ENCODE measurements around the gene ADGRB2. TPM values are rescaled to one million over a fixed set of nuclear protein-coding genes. Genes with fewer than 3 reads are reported as not detected.
A peak's percentile ranks its signal among the peaks of the same experiment; 100 is the strongest.

Gene ADGRB2
- total RNA-seq, 2 donors from 2014 or later = 3.8 to 5.3 TPM

DNA sequence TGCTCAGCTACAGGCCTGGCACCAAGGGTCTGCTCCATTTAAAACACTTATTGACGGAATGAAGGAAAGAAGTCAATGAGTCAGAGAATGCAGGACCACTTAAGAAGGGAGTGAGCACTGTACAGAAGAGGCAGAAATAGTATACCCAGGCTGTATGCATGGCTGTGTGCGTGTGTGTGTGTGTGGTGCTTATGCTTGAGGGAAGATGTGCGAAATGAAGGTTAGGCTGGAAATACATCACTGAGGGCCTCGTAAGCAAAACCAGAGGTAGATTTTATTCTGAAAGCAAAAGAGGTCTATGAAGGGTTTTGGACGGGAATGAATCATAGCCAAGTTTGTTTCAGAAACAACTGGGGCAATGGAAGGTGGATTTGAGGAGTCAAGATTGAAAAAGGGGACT lies 9.7 kb upstream of the ADGRB2 start:
- intact Hi-C loops (cut with DNase I) = loop anchor here in 1 of 2 donors (10.0 kb wide), 1 partner anchor 209 kb away; no protein-coding TSS in a partner anchor
- DNase-seq (ENCODE audit: low spot score) = no peak

DNA sequence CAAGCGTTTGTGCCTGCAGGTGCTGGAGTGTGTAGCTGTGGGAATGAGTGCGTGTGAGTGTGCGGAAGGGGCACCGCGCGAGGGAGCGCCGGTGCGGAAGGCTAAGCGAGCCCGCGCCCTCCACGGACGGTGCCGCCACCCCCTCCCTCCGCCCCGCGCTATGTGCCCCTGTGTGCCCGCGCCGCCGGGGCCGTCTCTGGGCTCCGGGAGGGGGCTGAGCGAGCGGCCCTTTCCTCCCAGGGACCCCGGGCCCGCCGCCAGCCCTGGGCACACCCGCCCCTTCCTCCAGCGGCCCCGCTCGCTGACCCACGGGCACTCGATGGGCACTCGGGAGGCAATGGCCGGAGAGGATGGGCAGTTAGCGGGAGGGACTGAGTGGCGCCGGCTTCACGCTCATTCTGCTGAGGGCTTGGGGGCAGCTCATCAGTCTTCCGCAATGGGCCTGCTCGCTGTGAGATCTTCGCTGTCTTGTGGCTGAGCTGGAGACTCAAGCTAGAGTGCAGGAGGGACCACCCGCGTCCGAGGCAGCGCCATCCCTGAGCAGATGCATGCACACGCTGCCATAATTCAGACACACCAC lies 8.6 kb upstream of the ADGRB2 start:
- intact Hi-C loops (cut with DNase I) = loop anchor here in 1 of 2 donors (10.0 kb wide), 1 partner anchor 208 kb away; no protein-coding TSS in a partner anchor
- no peak for DNase-seq (ENCODE audit: low spot score)

DNA sequence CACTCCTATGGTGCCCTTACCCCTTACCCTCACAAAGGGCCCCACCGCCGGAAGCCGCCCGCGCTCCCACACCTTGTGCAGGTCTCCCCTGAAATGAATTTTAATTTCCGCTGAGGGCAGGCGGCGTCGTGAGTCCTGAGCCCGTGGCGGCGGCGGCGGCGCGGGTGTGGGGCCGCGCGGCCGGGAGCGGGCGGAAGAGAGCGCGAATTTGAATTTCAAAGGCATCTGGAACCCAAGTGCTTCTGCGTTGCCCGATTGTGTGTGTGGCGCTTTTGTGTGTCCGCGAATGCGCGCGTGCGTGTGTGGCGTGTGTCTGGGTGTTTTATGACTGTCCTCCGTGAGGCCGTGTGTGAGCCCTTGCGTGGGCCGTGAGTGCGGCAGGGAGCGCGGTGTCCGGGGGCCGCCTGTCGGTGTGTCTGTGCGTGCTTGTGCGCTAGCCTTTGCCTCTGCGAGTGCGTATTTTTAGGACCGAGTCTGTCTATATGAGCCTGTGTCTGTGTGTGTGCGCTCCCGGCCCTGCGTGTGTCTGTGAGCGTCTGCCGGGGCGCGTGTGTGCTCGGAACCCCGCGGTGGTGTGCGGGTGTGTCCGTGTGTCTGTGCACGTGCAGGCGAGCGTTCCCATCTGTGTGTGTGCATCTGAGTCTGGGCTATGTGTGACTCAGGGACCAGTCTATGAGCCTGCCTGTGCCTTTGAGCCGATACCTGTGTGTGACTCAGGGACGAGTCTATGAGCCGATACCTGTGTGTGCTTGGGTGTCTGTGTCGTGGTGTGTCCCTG lies 7.9 kb upstream of the ADGRB2 start:
- no peak for DNase-seq (ENCODE audit: low spot score)
- intact Hi-C loops (cut with DNase I) = loop anchor here in 1 of 2 donors (10.0 kb wide), 1 partner anchor 207 kb away; no protein-coding TSS in a partner anchor

DNA sequence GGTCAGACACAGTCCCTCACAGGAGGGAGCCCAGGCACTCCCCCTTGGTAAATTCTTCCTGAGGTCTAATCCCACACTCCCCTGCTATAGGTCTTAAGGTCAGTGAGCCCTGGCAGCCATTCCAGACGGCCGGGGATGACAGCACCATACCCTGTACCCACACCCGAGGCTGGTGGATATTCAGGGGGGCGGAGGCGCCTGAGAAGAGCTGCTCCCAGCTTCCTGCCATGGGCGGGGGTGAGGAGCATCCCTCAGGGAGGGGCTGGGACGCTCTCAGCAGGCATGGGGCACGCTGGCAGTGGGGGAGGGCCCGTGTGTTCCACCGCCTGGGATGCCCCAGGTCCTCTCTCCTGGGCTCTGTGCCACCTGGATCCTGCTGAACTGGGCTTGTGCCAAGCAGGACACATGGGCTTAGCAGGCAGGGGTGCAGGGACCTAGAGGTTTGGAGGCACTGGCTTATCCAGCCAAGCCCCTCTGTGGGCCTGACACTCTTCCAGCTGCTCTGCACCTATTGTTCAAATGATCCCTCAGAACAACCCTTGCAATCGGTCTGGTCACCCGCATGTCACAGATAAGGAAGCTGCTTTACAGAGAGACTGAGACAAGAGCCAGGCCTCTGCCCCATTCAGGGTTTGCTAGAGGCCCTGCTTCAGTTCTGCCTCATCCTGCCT lies 5.7 kb upstream of the ADGRB2 start:
- DNase-seq (ENCODE audit: low spot score) = no peak
- intact Hi-C loops (cut with DNase I) = loop anchor here in 1 of 2 donors (10.0 kb wide), 1 partner anchor 205 kb away; no protein-coding TSS in a partner anchor

DNA sequence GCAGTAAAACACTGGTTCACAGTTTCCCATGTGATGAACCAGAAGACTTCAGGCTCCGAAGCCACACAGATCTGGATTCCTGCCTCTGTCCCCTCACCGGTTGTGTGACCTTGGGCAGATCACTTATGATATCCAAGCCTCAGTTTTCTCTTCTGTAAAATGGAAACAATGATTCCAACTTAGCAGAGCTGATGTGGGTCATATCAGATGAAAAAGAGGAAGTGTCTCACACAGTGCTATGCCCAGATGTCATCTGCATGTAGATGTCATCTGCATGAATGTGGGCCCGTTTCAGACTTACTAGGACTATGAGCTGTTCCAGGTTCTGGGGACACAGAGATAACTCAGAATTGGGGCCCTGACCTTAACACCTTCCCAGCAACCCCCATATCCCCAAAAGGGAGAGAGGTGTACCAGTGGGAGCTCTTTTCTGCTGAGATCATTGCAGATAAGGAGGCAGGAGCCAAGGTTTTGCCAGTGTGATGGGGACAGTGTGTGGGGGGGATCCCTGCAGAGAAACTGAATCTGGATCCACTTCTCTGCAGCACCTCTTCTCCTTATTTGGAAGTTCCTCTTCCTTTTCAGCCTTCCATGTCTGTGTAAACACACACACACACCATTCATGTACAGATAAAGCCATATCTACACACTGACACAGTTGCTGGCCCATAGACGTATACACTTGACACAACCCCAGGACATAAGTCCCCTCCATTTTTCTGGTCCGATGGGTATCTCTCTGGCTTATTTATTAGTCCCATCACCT lies 5.0 kb upstream of the ADGRB2 start:
- no peak for DNase-seq (ENCODE audit: low spot score)
- intact Hi-C loops (cut with DNase I) = no loop called here

DNA sequence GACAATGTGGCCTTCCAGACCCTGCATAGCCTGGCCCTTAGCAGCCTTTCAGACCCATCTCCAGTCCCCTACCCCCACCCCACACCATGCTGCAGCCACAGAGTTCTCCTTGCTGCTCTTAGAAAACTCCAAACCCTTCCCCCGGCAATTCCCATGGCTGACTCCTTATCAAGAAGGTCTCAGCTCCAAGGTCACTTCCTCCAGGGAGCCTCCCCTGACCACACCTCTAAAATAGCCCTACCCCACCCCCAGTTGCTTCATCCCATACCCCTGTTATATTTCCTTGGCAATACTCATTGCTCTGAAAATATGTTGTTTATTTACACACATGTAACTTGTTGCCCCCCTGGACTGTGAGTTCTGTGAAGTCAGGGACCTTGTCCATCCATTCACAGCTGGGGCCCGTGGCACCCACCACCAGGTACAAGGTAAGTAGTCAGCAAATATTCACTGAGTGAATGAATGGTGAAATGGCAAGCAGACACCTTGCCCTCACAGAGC lies 4.3 kb upstream of the ADGRB2 start:
- intact Hi-C loops (cut with DNase I) = no loop called here
- DNase-seq (ENCODE audit: low spot score) = no peak

DNA sequence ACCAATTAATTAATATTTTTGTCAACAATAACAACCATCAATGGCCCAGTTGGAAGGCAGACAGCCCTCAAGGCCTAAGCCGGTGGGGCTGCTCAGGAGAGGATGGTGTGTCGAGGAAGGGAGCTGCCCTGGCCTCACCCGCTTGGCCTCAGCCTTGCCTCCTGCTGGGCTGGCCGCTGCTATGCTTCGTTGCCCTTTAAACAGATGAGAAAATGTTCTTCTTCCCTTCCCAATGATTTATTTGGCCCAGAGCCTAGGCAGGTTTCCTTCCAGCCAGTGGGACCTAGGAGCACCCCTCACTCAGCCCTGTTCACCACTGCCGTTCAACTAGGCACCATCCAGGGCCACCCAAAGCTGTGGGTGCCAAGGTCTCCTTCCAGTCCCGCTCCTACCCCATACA lies 3.1 kb upstream of the ADGRB2 start:
- DNase-seq (ENCODE audit: low spot score) = no peak
- intact Hi-C loops (cut with DNase I) = no loop called here

DNA sequence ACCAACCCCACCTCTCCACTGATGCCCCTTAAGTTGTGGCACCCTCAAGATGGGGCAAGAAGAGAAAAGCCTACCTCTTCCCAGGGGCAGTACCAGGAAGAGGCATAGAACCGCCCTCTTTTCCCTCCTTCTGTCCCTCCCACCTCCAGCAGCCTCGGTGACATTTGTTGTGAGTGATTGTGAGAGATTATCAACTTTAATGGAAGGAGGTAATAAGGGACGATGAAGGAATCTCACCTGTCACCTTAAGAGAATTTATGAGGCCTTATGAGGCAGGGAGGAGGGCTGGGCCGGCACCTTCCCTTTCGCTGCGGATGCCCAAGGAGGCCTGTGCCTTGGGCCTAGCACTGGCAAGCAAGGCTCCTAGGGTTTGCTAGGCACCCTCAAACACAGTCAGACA lies 1.4 kb upstream of the ADGRB2 start:
- intact Hi-C loops (cut with DNase I) = no loop called here
- DNase-seq (ENCODE audit: low spot score) = no peak

DNA sequence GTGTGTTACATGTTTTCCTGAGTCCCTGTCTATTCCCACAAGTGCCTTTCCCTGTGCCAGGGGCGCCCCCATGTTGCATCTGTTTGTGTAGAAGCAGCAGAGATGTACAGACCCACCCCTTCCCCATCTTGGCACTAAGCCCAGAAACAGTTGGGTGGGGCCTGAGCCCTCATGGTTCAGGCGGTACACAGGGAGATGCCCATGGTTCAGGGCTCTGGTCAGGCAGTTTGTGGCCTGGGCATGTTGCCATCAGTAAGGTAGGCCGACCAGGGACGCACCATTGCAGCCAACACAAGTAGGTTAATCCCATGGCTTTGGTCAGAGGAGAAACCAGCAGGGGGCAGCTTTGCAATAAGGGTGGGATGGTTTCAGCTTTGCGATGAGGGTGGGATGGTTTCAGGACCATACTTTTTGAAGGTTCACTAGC lies 914 bp upstream of the ADGRB2 start:
- intact Hi-C loops (cut with DNase I) = no loop called here
- DNase-seq (ENCODE audit: low spot score) = no peak

DNA sequence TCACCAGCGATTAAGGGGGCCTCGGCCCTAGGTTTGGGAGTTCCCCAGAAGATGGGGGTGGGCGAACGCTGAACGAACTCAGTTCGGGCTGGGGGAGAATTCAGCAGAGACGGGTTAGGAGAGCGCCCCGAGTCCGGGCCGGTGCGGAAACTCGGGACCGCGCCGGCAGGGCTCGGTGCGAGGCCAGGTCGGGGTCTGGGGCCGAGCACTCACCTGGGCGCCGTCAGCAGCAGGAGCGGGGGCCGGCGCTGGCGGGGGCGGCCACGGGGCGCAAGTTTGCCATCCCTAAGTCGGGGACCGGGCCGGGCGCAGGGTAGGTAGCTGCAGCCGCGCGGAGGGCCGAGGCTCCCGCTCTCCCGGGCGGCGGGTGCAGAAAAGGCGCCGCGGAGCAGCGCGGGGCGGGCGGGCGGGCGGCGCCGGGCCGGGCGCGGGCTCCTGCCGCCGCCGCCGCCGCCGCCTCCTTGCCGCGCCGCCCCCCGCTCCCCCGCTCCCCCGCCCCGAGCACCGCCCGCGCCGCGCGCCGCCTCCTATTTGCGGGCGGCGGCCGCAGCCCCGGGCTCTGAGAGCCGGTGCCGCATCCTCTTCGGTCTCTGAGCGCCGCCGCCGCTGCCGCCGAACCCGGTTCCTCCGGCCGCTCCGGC lies 349 bp downstream of the ADGRB2 start:
- no peak for DNase-seq (ENCODE audit: low spot score)
- intact Hi-C loops (cut with DNase I) = no loop called here

DNA sequence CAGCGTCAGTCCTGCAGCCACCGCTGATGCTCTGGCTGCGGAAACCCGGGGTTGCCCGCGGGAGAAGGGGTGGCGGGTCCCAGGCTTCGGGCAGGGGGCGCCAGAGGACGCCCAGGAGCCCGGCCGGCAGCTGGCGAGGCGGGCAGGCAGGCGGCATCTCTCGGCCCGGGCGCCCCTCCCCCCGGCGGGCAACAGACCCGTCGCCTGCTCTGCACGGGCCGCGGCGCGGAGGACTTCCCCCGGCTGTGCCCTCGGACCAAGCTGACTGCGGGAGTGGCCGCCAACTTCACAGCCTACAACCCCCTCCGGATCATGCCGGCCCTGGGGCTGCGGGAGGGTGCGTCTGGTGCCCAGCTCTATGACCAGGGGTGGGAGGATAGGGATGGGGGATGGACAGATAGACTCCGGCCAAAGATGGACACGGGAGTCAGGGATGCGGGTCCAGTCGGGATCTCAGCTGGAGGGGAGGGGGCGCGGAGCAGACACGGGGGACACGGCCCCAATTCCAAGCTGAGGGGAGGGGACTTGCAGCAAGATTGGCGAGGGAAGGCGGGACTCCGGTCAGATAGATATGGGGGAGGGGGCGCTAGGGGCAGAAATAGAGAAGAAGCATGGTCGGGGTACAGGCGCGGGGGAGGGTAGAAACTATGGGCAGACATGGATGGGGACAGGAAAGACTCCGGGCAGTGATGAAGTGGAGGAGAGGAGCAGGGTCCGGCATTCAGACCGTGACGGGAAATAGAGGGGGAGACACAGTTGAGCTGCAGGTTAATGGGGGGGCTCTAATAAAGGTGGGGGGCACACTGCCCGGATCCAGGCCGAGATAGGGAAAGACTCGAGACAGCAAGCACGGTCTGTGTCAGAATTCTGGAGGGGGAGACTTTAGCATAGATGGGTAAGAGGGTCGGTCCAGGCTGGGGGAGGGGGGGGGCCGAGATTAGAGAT lies 1.1 kb downstream of the ADGRB2 start:
- intact Hi-C loops (cut with DNase I) = no loop called here
- DNase-seq (ENCODE audit: low spot score) = no peak

DNA sequence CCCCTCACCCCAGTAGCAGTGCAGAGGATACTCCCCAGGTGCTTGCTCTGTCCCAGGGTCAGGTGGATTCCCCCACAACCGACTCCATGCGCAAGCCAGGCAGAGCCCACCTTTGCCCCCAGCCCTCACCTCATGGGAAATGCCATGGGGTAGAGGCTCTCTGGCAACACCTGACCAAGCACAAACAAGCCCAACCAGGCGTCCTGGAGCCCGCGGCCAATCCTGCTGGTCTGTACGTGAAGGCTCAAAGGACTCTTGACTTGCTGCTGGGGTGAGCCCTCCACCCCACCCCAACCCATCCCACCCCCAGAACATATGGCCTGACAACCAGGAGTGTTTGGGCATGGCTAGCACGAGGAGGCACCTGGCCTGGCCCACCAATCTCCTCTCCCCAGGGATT lies 1.8 kb downstream of the ADGRB2 start:
- intact Hi-C loops (cut with DNase I) = no loop called here
- no peak for DNase-seq (ENCODE audit: low spot score)

DNA sequence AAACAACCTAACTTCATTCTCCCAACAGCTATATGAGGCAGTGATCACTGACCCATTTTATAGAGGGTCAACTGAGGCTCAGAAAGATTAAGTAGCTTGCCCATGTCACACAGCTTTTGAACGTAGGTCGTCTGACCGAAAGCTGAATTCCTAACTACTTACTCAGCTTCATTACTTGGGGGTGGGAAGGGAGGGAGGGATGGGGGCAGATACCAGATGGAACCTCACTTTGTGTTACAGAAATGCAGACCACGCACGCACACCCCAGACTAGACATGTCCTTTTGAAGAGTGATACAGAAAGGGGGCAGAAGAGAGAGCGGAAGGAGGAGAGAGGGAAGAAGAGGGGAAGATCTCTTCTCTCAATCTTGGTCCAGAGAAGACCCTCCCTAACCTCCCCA lies 2.3 kb downstream of the ADGRB2 start:
- DNase-seq (ENCODE audit: low spot score) = no peak
- intact Hi-C loops (cut with DNase I) = no loop called here

DNA sequence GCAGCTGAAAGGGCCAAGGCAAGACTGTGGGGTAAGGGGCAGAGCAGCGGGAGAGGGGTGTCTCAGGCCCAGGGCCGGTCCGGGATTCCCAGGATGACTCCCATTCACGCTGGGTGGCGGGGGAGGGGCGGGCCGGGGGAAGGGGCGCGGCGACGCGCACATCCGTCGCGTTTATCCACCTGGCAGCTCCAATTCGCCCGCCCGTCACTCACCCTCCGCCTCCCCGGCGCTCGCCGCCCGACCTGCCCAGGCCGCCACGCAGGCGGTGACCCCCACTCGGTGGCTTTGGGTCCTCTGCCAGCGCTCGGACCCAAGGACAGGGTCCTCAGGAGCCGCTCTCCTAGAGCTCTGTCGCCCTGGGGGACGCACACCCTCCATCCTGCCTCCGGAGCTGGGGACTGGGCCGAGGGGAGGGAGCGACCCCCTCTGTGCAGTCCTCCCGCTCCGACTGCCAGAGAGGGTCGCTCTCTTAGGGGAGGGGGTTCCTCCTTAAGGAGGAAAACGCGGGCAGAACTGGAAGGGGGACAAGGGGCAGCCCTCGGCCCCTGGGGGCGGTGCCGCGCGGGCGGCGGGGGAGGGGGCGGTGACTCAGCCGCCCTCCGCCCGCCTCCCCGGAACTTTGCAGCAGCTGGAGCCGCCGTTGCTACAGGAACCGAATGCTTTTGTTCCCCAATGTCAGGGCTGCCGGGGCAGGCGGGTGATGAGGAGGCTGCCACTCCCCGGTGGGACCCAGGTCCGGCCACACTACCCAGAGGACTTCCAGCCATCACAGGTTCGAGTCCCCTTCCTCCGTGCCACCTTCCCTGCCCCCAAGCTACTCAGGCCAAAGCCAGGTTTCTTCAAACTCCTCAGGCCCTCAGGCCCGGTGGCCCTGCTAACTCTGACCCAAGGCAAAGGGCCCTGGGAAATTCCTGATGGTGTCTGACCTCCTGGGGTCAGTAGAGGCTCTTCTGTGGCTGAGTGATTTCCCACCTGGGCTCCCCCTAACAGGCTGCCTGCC lies 3.4 kb downstream of the ADGRB2 start:
- intact Hi-C loops (cut with DNase I) = no loop called here
- peak; percentile 90 for DNase-seq (ENCODE audit: low spot score)

DNA sequence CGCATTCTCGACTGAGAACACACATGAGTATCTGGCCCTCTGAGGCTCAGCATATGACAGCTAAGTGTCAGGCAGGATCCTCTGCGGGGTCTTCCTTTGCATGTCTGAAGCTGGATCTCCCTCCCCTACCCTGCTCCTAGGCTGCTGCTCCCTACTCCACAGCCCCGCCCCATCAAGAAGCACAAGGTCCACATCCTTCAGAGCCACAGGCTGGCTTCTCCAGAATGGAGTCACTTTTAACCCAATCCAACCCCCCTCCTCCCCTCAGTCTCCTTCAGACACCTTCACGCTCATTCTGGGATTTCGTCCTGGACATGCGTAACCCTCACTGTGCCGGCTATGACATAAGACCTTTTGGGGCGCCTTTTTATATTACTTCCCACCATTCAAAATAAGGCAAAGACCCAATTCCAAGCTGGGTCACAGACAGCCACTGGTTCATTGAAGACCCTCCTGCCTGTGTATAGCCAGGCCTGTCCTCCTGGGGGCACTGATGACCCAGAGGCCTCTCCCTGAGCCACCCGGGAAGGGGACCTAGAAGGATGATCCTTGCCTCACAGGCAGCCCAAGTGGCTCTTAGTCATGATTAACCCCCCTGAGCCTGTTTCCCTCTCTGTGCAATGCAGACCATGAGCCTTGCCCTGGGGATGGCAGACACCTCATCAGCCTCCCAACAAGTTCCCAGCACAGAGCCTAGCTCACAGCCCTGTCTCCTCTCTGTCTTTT lies 4.7 kb downstream of the ADGRB2 start:
- DNase-seq (ENCODE audit: low spot score) = no peak
- intact Hi-C loops (cut with DNase I) = no loop called here

DNA sequence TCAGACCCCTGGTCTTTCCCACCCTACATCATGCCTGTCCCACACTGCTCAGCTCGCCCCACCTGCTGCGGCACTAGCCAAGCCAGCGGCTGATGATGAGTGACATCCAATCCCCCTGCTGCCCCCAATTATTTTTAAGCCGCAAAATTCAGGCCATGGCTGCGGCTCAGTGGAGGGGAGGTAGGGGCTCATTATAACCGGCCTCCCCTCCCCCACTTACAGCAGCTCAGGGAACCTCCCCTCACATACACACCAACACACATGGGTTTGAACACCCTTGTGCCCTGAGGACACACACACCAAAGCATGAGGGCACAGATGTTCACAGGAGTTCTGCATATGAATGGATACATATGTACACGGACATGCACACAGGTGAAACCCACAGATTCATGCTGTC lies 5.3 kb downstream of the ADGRB2 start:
- no peak for DNase-seq (ENCODE audit: low spot score)
- intact Hi-C loops (cut with DNase I) = no loop called here

Data from posterior vena cava (tissue), 2 donors.